H1 (cell line): ENCODE results near the gene MUC2. TPM values are rescaled to one million over a fixed set of nuclear protein-coding genes. Genes with fewer than 3 reads are reported as not detected.

ENCODE experiments used
- CTCF ChIA-PET: fragments of 300-600 bp; sonication (Branson Sonifier 250); formaldehyde crosslinking; loops from one replicate; lab custom pipeline; 2021; ENCODE audit not compliant: partially characterized antibody; lab: Charles Lee
- POLR2A ChIA-PET: fragments of 300-600 bp; sonication (Branson Sonifier 250); formaldehyde crosslinking; loops from one replicate; lab custom pipeline; 2021; ENCODE audit warnings: inconsistent platforms; ENCODE audit not compliant: partially characterized antibody; lab: Charles Lee
- DNase-seq, 2 experiments: peaks; one replicate each; pipeline versions ENCODE4 v3.0.0 to v3.0.0-alpha.2; 2010 to 2022; ENCODE audit warnings: low spot score in 2 of 2, low read depth in 1 of 2, mixed read lengths in 1 of 2
- FAIRE-seq: peaks from 2 replicates; lab custom pipeline; 2011; peaks lifted over from hg19 to GRCh38; lab: Jason Lieb, UNC
- H2AFZ ChIP-seq: 2 replicates; pipeline ENCODE4 v1.8.1; 2012; ENCODE audit warnings: low read length, inconsistent platforms
- H2AK5ac ChIP-seq: 2 replicates; pipeline ENCODE4 v1.6.1; 2013; ENCODE audit warnings: low read depth, low read length
- H2BK120ac ChIP-seq: replicated peaks from 2 replicates; pipeline ENCODE3; 2013; ENCODE audit warnings: low read depth, low read length, inconsistent platforms
- H2BK12ac ChIP-seq: 2 replicates; pipeline ENCODE4 v1.6.1; 2013; ENCODE audit warnings: low read depth, low read length
- H2BK15ac ChIP-seq: 2 replicates; pipeline ENCODE4 v1.6.1; 2013; ENCODE audit warnings: low read length
- H2BK20ac ChIP-seq: 2 replicates; pipeline ENCODE4 v1.6.1; 2013; ENCODE audit warnings: low read length
- H2BK5ac ChIP-seq: 2 replicates; pipeline ENCODE4 v1.6.1; 2013; ENCODE audit warnings: low read depth, low read length
- H3K14ac ChIP-seq: 2 replicates; pipeline ENCODE4 v1.6.1; 2013; ENCODE audit warnings: inconsistent platforms; ENCODE audit not compliant: insufficient read length
- H3K18ac ChIP-seq: 2 replicates; pipeline ENCODE4 v1.6.1; 2013; ENCODE audit warnings: low read length; ENCODE audit errors: extremely low read depth
- H3K23ac ChIP-seq: 2 replicates; pipeline ENCODE4 v1.6.1; 2013; ENCODE audit warnings: inconsistent platforms; ENCODE audit not compliant: insufficient read length
- H3K23me2 ChIP-seq: 2 replicates; pipeline ENCODE4 v1.6.1; 2013; ENCODE audit warnings: low read depth, low read length
- H3K27ac ChIP-seq: 2 replicates; pipeline ENCODE4 v1.6.1; 2011; ENCODE audit warnings: low read depth, low read length, inconsistent platforms
- H3K27me3 ChIP-seq, 4 experiments: replicated peaks in 1 of 4; 1 replicate in 1 of 4; 2 replicates in 3 of 4; pipeline versions ENCODE4 v1.6.1 to v1.8.1; 2011 to 2013; ENCODE audit warnings: low read length in 3 of 4, mild to moderate bottlenecking in 3 of 4, inconsistent platforms in 2 of 4, mixed read lengths in 2 of 4, moderate library complexity in 1 of 4; ENCODE audit not compliant: control insufficient read depth in 3 of 4, insufficient read depth in 3 of 4; ENCODE audit errors: extremely low read depth in 1 of 4
- H3K36me3 ChIP-seq, 4 experiments: 2 replicates each; pipeline versions ENCODE4 v1.6.1 to v1.8.1; 2011 to 2013; ENCODE audit warnings: mild to moderate bottlenecking in 4 of 4, low read length in 3 of 4, moderate library complexity in 2 of 4, control low read depth in 1 of 4, inconsistent platforms in 1 of 4; ENCODE audit not compliant: insufficient read depth in 4 of 4, control insufficient read depth in 2 of 4
- H3K4ac ChIP-seq: replicated peaks from 2 replicates; pipeline ENCODE3; 2013; ENCODE audit warnings: low read length, low read depth, mixed read lengths, inconsistent platforms; ENCODE audit not compliant: insufficient read length
- H3K4me1 ChIP-seq, 4 experiments: replicated peaks in 1 of 4; 1 replicate in 1 of 4; 2 replicates in 3 of 4; pipeline versions ENCODE4 v1.6.1 to v1.8.1; 2011 to 2013; ENCODE audit warnings: low read length in 3 of 4, inconsistent platforms in 2 of 4, mixed read lengths in 1 of 4; ENCODE audit not compliant: insufficient read depth in 4 of 4, control insufficient read depth in 3 of 4
- H3K4me2 ChIP-seq, 2 experiments: 2 replicates each; pipeline versions ENCODE4 v1.6.1 to v1.8.1; 2011 to 2013; ENCODE audit warnings: low read depth in 2 of 2, low read length in 2 of 2, control low read depth in 1 of 2, inconsistent platforms in 1 of 2, mild to moderate bottlenecking in 1 of 2; ENCODE audit not compliant: insufficient read depth in 1 of 2
- H3K4me3 ChIP-seq, 4 experiments: fragments of 200-600, 300-600 bp in 1 of 4; sonication (generic), shearing (Covaris generic), sonication (Bioruptor Twin) in 1 of 4; 2 replicates each; pipeline versions ENCODE4 v1.5.1 to v1.8.1; 2011 to 2016; ENCODE audit warnings: low read length in 4 of 4, low read depth in 3 of 4, control low read depth in 2 of 4, inconsistent platforms in 2 of 4, mild to moderate bottlenecking in 2 of 4, mixed read lengths in 1 of 4, moderate library complexity in 1 of 4; ENCODE audit not compliant: insufficient read depth in 2 of 4; ENCODE audit errors: extremely low read depth in 1 of 4
- H3K56ac ChIP-seq: replicated peaks from 2 replicates; pipeline ENCODE3; 2013; ENCODE audit warnings: low read depth, mild to moderate bottlenecking, mixed read lengths, low read length, inconsistent platforms; ENCODE audit not compliant: insufficient read length
- H3K79me1 ChIP-seq: 2 replicates; pipeline ENCODE4 v1.6.1; 2013; ENCODE audit warnings: low read depth, low read length, control low read depth
- H3K79me2 ChIP-seq, 2 experiments: 2 replicates each; pipeline versions ENCODE4 v1.6.1 to v1.8.1; 2012 to 2013; ENCODE audit warnings: low read length in 2 of 2, mild to moderate bottlenecking in 2 of 2, inconsistent platforms in 1 of 2; ENCODE audit not compliant: insufficient read depth in 2 of 2, control insufficient read depth in 1 of 2
- H3K9ac ChIP-seq, 4 experiments: replicated peaks in 1 of 4; 1 replicate in 1 of 4; 2 replicates in 3 of 4; pipeline versions ENCODE4 v1.6.1 to v1.8.1; 2011 to 2013; ENCODE audit warnings: low read depth in 3 of 4, low read length in 3 of 4, control low read depth in 2 of 4, mild to moderate bottlenecking in 2 of 4, moderate library complexity in 2 of 4, inconsistent platforms in 1 of 4; ENCODE audit errors: extremely low read depth in 1 of 4
- H3K9me3 ChIP-seq, 2 experiments: 2 replicates each; pipeline versions ENCODE4 v1.6.1 to v1.8.1; 2012 to 2013; ENCODE audit warnings: mild to moderate bottlenecking in 2 of 2, moderate library complexity in 2 of 2, control low read depth in 1 of 2, inconsistent platforms in 1 of 2, low read depth in 1 of 2, low read length in 1 of 2, mixed read lengths in 1 of 2; ENCODE audit not compliant: insufficient read depth in 2 of 2
- H4K20me1 ChIP-seq, 2 experiments: replicated peaks in 1 of 2; 2 replicates each; pipeline versions ENCODE3 to v1.8.1; 2011 to 2013; ENCODE audit warnings: inconsistent platforms in 2 of 2, low read length in 2 of 2, mild to moderate bottlenecking in 1 of 2; ENCODE audit not compliant: insufficient read depth in 2 of 2, control insufficient read depth in 1 of 2
- H4K5ac ChIP-seq: 2 replicates; pipeline ENCODE4 v1.6.1; 2013; ENCODE audit warnings: low read length, low read depth, mixed read lengths, inconsistent platforms; ENCODE audit not compliant: insufficient read length
- H4K8ac ChIP-seq: 2 replicates; pipeline ENCODE4 v1.8.0; 2013; ENCODE audit warnings: mild to moderate bottlenecking, moderate library complexity, low read length, inconsistent platforms; ENCODE audit not compliant: insufficient read depth; ENCODE audit errors: extremely low read depth
- H4K91ac ChIP-seq: replicated peaks from 2 replicates; pipeline ENCODE3; 2013; ENCODE audit warnings: low read length, mixed read lengths, inconsistent platforms; ENCODE audit not compliant: insufficient read length
- JUN ChIP-seq: IDR thresholded peaks from 2 replicates; pipeline ENCODE4 v1.6.1; 2011; ENCODE audit warnings: low read depth, mild to moderate bottlenecking, improper control_type of control experiment, low read length
- KDM4A ChIP-seq: IDR thresholded peaks from one replicate; pipeline ENCODE4 v1.7.1; 2012; ENCODE audit warnings: low read depth, mild to moderate bottlenecking, moderate library complexity, low read length, inconsistent platforms; ENCODE audit not compliant: severe bottlenecking
- POLR2AphosphoS5 ChIP-seq: IDR thresholded peaks from 2 replicates; pipeline ENCODE4 v1.6.1; 2011; ENCODE audit warnings: low read depth, low read length
- RNF2 ChIP-seq: fragments of 200-900, 300-1000 bp; sonication (generic); IDR thresholded peaks from 2 replicates; pipeline ENCODE4 v1.7.1; 2016; ENCODE audit warnings: borderline replicate concordance, low read depth, mild to moderate bottlenecking, antibody characterized with exemption, low read length; ENCODE audit not compliant: poor library complexity, severe bottlenecking; ENCODE audit errors: missing control alignments
- SAP30 ChIP-seq: fragments of 300-600 bp; sonication (generic); IDR thresholded peaks from 2 replicates; pipeline ENCODE4 v1.7.1; 2012; ENCODE audit warnings: low read length, moderate library complexity, mild to moderate bottlenecking, inconsistent platforms; ENCODE audit not compliant: insufficient read depth, insufficient replicate concordance
- SIN3A ChIP-seq, 2 experiments: IDR thresholded peaks in 1 of 2; conservative IDR thresholded peaks in 1 of 2; 2 replicates each; pipeline ENCODE4 v1.6.1; 2011 to 2012; ENCODE audit warnings: low read length in 2 of 2, improper control_type of control experiment in 1 of 2, low read depth in 1 of 2, mild to moderate bottlenecking in 1 of 2
- SP4 ChIP-seq: IDR thresholded peaks from 2 replicates; pipeline ENCODE4 v1.6.1; 2012; ENCODE audit warnings: low read length, inconsistent platforms
- SUZ12 ChIP-seq: fragments of 200-600 bp; sonication (generic); IDR thresholded peaks from 2 replicates; pipeline ENCODE4 v1.6.1; 2012; ENCODE audit warnings: mild to moderate bottlenecking, inconsistent platforms, low read length, moderate library complexity, mixed read lengths
- YY1 ChIP-seq: IDR thresholded peaks from 2 replicates; pipeline ENCODE4 v1.6.1; 2011; ENCODE audit warnings: low read depth, mild to moderate bottlenecking, low read length
- WGBS, 2 experiments: shearing (Covaris generic) in 1 of 2; methylation state at CpG; one replicate each; pipeline versions ENCODE4 v1.1.6 to v1.1.7; 2013 to 2015; ENCODE audit warnings: low lambda C conversion rate in 2 of 2, mixed read lengths in 2 of 2, inconsistent platforms in 1 of 2, low coverage in 1 of 2, missing lambda C conversion rate in 1 of 2; ENCODE audit not compliant: insufficient replicate concordance in 2 of 2, insufficient coverage in 1 of 2, insufficient read length in 1 of 2; ENCODE audit errors: extremely low coverage in 1 of 2, missing lambda C conversion rate in 1 of 2; 5-methylcytosine and 5-hydroxymethylcytosine counted together
- polyA plus RNA-seq, 7 experiments: library from polyadenylated mRNA; depleted of rRNA in 3 of 7; stranded (reverse) in 5 of 7; unstranded in 2 of 7; fragments of >200 nt in 5 of 7; fragments of 200-250 nt in 2 of 7; gene quantifications; 1 replicate in 5 of 7; 2 replicates in 1 of 7; 4 replicates in 1 of 7; pipeline versions ENCODE4 v1.2.1 to v1.2.3, GENCODE V29; 2011 to 2013; ENCODE audit warnings: missing spikeins in 2 of 7, mixed read lengths in 2 of 7
- total RNA-seq: library from RNA; stranded (reverse); fragmentation: NEBNext Ultra II Directional; extraction: Animal tissue kit (Norgen Biotek cat#: 25700); gene quantifications from 2 replicates; pipeline ENCODE4 v1.2.1, GENCODE V29; 2021
- TF ChIP-seq, protein P1 (sequence below): IDR thresholded peaks from 2 replicates; pipeline ENCODE4 v1.6.1; 2012; ENCODE audit warnings: low read length, inconsistent platforms

MUC2 gene
- total and polyA plus RNA-seq, 2 of the 8 experiments (the other 6 are each of a cell fraction or from before 2014, with no cell fraction given), result not detected

DNA sequence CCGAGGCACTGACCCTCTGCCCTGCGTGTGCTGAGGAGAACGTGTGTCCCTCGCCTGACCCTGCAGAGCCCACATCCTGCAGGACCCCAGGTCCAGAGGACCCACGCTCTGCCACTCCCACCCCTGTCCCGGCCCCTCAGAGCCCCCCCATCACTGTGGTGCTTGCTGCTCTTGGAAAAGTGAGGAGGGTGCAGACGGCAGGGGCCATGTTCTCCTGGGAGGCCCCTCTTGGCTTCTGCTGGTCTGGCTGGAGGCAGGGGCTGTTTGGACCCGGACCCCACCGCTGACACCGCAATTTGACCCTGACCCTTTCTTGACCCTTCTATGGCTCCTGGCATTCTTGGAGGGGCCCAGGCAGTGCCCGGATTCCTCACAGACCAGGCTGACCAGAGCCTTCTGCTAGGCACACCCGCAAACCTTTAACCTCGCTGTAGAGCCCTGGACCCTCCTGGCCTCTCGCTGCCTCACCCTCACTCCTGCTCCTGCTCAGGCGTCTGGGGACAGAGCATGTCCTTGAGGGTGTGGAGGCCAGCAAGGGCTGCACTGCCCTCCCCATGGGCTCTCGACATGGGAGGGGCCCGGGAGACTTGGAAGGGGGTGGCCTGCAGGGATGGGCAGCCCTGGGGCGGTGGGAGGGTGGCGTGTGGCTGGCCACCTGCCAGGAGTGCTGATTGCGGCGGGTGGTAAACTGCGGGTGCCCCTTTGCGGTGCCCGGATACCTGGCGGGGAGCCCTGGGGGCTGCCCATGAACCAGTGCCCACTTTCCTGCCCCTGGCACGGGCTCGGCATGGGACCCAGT is 46.1 kb downstream of the MUC2 start:
- no peaks in the 10 kb centered on the region for H3K27me3 ChIP-seq
- H3K56ac ChIP-seq, result no peak overlapping the region
- CTCF ChIA-PET, result no interaction called here
- no peak overlapping the region for H2BK20ac ChIP-seq
- FAIRE-seq, result no peak
- H3K14ac ChIP-seq, result no peak overlapping the region
- H3K23ac ChIP-seq, result no peak overlapping the region
- H3K79me2 ChIP-seq, result no peaks in the 10 kb centered on the region
- no peak overlapping the region for H4K5ac ChIP-seq
- WGBS, 2 experiments, result 85% methylated on average over 16 of the region's 27 CpGs; no CpG with 5 or more reads in 1 of the 2 experiments
- H3K36me3 ChIP-seq, result no peaks in the 10 kb centered on the region
- no peak overlapping the region for H2BK5ac ChIP-seq
- no peak overlapping the region for H4K91ac ChIP-seq
- POLR2A ChIA-PET, result no interaction called here
- peaks cover 6 to 51% of the 10 kb centered on the region in 2 experiments for H3K9me3 ChIP-seq
- no peak overlapping the region for H3K18ac ChIP-seq
- H4K20me1 ChIP-seq, result no peaks in the 10 kb centered on the region
- no peaks in the 10 kb centered on the region for H3K4me1 ChIP-seq
- H3K4me3 ChIP-seq, result no peak overlapping the region
- no peak overlapping the region for H3K27ac ChIP-seq
- no peak overlapping the region for H2BK12ac ChIP-seq
- no peak overlapping the region for H3K9ac ChIP-seq
- H3K79me1 ChIP-seq, result no peaks in the 10 kb centered on the region
- no peak overlapping the region for H2AK5ac ChIP-seq
- peaks cover 10% of the 10 kb centered on the region; the same call in 1 of the 2 replicates for H3K23me2 ChIP-seq
- H2BK15ac ChIP-seq, result no peak overlapping the region
- H2AFZ ChIP-seq, result no peak overlapping the region
- no peak overlapping the region for H3K4me2 ChIP-seq
- no peak overlapping the region for H3K4ac ChIP-seq
- no peak overlapping the region for H2BK120ac ChIP-seq
- no peak overlapping the region for H4K8ac ChIP-seq
- no peak for DNase-seq
- TF ChIP-seq KDM4A, result no peak
- TF ChIP-seq YY1, result no peak
- no peak for TF ChIP-seq SP4
- no peak for TF ChIP-seq POLR2AphosphoS5
- TF ChIP-seq SAP30, result no peak
- TF ChIP-seq RNF2, result no peak
- no peak for TF ChIP-seq JUN
- TF ChIP-seq SUZ12, result no peak
- TF ChIP-seq, protein P1, sequence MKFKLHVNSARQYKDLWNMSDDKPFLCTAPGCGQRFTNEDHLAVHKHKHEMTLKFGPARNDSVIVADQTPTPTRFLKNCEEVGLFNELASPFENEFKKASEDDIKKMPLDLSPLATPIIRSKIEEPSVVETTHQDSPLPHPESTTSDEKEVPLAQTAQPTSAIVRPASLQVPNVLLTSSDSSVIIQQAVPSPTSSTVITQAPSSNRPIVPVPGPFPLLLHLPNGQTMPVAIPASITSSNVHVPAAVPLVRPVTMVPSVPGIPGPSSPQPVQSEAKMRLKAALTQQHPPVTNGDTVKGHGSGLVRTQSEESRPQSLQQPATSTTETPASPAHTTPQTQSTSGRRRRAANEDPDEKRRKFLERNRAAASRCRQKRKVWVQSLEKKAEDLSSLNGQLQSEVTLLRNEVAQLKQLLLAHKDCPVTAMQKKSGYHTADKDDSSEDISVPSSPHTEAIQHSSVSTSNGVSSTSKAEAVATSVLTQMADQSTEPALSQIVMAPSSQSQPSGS, result no peak
- TF ChIP-seq SIN3A (conservative IDR thresholded peaks at IDR 0.05 in 1 of 2, IDR thresholded peaks at IDR 0.05 in 1 of 2; ENCODE audit: low read depth in 1 of 2, low read length in 2 of 2), result no peak
